Left kidney (tissue), 2 donors: ENCODE data around the gene KERA. TPM values are rescaled to one million over a fixed set of nuclear protein-coding genes. Genes with fewer than 3 reads are reported as not detected.

Source experiments
- DNase-seq: peaks from one replicate; pipeline ENCODE4 v3.0.0-alpha.2; 2013
- polyA plus RNA-seq: library from polyadenylated mRNA; unstranded; fragments of 120-200 nt; gene quantifications from one replicate; pipeline ENCODE4 v1.2.1, GENCODE V29; 2013; ENCODE audit not compliant: insufficient read length

The KERA gene
- polyA plus RNA-seq, 1 donor = not detected

DNA sequence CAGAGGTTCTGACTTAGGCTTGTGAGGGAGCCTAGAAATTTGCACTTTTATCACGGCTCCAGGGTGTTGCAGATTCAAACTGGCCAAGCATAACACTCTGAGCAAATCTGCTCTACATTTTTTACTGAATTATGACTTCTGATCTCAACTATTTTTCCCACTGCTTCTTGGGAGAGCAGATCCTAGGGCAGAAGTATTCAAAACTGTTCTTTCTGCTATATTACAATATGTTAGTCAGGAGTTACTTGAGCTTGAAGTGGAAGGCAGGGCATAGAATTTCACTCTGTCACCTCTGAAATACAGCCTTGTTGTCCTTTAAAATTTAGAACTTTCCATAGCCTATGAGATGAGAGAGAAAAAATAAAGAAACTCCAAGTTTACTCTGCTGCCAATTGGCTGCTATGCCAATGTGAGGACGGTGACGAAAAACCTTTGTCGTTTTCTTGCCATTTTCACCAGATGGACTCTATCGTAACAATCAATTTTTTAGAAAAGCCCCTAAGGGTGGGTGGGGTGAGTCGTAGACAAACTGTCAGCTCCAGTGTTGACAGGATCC, 16.4 kb upstream of the KERA start:
- DNase-seq = peak; percentile 32

- DNase-seq = no peak
Observed at GRCh38 chr12:91073426-91073825, 15.6 kb upstream of the KERA start.

- DNase-seq = no peak
Observed at GRCh38 chr12:91072931-91073330, 15.1 kb upstream of the KERA start.

DNA sequence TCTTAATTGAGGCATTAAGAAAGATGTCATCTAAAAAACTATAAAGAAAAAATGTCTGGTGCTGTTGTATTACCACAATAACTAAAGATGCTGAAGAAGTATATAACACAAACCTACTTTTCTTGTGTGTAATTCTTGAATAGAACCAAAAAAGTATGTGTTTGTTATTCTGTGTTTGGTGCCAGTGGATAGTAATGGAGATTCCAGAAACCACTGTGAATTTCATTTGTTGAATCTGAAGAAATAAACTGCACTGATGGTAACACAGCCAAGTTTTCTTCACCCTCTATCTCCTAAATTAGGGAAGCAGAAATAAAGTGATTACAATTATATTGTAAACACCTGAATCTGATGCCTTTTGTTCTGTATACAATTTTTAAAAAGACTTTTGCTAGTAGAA, 13.1 kb upstream of the KERA start:
- no peak for DNase-seq

GRCh38 chr12:91065396-91065795, 7.6 kb upstream of the KERA start:
- DNase-seq = no peak

- DNase-seq = no peak
Observed at GRCh38 chr12:91064640-91065039, 6.8 kb upstream of the KERA start.

GRCh38 chr12:91061091-91061490, 3.3 kb upstream of the KERA start:
- DNase-seq = no peak

DNA sequence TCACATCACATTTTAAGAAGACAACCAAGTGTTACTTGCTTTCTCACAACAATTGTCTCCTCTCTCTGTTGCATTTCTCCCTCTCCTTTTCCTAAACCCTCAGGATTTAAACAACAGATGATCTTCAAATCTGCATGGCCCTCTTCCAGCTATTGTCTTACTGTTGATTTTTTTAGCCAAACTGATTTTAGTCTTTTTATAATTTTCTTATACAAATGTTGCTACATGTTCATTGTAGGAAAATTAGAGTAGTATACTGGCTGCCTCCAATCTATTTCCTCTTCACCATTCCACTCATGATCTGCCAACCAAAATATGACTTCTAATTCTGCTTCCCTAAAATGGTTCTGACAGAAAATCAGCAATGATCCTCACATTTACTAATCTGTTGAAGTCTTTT, 1.4 kb upstream of the KERA start:
- DNase-seq = no peak

DNA sequence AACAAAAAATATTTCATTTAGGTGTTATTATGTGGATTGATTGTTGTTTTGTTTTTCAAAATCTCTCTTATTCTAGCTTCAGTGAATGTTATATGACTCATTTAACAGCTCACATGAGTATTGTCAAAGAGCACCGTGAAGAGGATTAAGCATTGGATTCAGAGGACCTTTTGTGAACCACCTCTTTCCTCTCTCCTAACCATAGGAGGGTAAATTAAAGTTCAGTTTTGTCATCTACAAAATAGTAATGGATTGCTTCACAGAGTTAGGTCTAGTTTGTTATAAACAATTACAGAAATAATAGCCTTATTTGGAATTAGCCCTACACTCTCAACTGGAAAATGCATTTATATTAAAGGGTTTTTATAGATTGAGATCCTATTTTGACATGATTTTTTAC, 962 bp upstream of the KERA start:
- no peak for DNase-seq

DNA sequence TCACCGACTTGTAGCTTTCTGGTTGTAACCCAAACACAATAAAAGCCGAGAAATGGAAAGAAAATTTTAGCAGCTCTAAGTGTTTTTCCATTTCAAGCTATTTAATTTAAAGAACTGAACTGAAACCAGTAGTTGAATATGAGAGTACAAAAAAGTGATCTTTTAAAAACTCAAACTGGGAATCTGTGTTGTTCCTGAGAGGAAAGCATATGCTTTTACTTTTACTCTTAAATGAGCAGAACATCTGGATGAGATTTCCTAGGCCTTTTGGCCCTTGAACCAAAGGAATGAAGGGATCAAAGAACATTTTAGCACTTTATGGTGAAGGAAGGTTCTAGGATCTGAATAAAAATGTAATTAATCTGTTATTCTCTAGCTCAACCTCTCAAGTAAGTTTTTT, 1.3 kb downstream of the KERA start:
- DNase-seq = no peak

DNA sequence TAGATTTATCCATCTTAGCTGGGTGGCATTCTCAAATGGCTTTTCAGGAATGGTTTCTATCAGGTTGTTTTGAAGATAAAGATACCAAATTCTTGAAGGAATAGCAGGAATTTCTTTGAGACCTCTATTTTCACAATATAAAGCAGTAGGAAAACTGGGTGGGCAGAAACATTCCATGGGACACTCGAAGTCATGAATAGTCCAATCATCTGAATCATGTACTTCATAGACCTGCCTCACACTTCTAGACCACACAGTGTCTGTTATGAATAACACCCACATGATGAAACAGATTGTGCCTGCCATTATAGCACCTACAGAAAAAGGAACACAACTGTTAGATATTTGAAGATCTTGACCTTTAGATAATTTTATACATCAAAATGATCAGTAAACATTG, 1.8 kb downstream of the KERA start:
- DNase-seq = no peak

- peak; percentile 43 for DNase-seq
Observed at GRCh38 chr12:91053951-91054715, 3.7 kb downstream of the KERA start.

DNA sequence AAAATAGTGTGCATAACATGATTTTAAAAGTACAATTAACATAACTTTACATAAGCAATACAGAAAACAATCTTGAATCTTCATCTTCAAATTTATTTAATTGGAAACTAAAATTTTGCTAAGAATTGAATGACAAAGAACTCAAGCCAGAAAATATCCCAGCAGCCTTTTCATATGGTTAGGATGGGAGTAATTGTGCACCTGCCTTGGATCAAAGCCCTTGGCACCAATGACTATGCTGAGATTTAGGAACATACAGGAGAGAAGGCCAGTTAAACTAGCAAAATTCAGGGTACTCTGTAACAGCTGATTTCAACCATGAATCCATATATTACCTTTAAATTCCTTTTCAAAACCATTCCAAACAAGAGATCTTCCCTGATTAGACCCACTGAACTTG, 5.8 kb downstream of the KERA start:
- DNase-seq = no peak

GRCh38 chr12:91044586-91044985, 13.2 kb downstream of the KERA start:
- peak; percentile 20 for DNase-seq

DNA sequence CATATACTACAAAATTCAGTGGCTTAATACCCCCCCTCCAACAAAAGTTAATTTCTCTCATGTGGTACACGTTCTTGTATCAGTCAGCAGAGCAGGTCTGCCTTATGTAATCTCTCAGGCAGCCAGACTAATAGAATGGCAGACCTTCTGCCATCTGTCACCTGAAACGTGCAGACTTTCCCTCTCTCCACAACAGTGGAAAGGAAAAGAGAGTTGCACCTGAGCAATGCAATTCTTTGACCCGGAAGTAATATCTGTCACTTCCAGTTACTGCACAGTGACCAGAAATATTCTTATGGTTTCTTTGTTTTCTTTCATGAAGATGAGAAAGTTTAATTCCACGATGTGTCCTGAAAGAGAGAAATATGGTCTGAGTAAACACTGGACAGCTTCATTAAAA, 14.4 kb downstream of the KERA start:
- no peak for DNase-seq

DNA sequence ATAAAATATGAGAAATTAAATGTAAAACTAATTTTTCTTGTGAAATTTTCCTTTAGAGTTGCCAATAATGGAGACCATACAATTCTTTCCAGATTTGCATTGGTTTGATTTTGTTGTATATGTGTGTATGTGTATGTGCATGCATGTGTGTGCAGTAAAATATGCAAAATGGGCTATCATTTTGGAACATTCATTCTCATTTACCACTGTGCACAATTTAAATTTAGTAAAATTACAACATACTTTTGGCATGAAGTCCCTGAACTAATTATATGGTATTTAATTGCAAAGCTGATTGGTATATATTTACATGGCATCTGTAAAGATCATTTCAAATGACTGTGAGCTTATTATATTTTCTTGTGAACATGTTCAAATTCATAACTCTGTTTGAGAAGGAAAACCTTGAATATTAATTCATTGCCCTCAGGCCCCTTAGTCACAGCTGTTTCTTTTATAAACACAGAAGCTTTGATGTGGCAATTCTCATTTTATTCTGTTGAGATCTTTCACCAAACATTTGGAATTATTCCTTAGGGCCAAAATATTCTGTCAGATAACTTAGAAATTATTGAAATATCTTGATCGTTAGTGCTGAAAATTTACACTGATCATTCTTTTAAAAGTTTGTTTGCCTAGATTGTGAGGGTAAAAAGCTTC, 17.6 kb downstream of the KERA start:
- DNase-seq = no peak

- no peak for DNase-seq
Observed at GRCh38 chr12:91037276-91037675, 20.5 kb downstream of the KERA start.

DNA sequence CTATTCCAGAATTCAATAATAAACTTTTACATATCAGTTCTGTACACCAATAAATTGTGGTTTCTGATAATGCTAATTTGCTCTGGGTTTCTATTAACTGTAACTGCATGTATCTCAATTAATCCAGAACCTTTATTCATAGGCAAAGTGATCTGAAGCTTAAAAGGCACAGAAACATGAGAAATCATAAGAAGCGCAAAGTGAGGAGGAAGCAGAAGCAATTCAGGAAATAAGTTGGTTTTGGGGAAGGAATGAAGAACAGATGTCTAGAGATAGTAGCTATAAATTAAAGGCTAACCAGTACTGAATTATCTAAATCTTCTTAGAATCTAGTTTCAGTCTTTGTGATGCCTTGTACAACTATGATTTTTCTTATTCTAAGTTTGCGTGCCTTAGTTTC, 24.6 kb downstream of the KERA start:
- no peak for DNase-seq

DNA sequence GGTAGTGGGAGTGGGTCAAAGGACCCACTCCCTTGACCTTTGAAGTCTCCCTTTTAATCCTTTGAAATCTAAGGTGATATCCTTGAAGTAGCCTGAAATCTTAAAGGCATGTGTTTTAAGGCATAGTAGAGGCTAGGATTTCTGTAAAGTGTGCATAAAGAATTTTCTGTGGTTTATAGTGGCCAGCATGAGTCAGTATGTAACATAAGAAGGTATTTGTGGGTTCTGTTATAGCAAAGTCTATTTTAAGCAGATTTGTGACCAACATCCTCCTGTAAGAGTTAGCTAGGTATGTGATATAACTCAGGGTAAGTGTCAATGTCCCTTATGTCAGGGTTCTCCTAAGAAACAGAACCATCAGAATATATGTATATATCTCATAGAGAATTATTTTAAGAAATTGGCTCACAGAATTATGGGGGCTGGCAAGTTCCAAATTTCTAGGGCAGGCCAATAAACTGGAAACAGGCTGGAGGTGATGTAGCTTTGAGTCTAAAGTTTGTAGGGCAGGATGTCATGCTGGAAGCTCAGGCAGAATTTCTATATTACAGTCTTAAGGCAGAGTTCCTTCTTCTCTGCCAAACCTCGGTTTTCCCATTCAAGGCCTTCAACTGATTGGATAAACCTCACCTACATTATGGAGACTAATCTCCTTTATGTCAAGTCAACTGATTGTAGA, 34.4 kb downstream of the KERA start:
- no peak for DNase-seq

DNA sequence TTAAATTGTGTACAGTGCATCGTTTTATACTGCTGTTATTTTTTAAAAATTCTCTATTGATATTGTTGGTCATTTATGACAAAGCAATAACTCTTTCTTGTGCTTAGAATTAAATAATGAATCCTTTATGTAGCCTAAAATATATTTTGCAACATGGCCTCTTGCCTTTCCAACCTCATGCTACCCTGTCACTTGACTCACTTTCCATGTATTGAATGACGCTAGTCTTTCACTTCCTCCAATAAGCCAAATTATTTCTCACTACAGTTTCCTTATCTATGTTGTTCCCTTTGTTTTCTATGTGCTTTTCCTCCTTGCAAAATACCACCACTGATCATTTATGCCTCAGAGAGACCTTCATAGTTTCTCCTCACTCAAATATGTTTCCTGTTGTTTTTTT, 36.7 kb downstream of the KERA start:
- DNase-seq = no peak

GRCh38 chr12:91019455-91019854, 38.4 kb downstream of the KERA start:
- no peak for DNase-seq

- no peak for DNase-seq
Observed at GRCh38 chr12:91017511-91018263, 40.1 kb downstream of the KERA start.
